GM12873 (cell line): ENCODE measurements around the gene HAAO.

Source experiments
- CTCF ChIP-seq: IDR thresholded peaks from 2 replicates; pipeline ENCODE4 v1.5.1; 2012; ENCODE audit warnings: low read depth, mild to moderate bottlenecking, moderate library complexity, low read length, control low read depth; ENCODE audit not compliant: insufficient read depth; ENCODE audit errors: missing control alignments

The HAAO gene

GRCh38 chr2:42802150-42802549 is 9.8 kb upstream of the HAAO start:
- TF ChIP-seq CTCF, result no peak

GRCh38 chr2:42801381-42801780 is 9.0 kb upstream of the HAAO start:
- no peak for TF ChIP-seq CTCF

- TF ChIP-seq CTCF, result no peak
Measured at GRCh38 chr2:42800981-42801380, 8.6 kb upstream of the HAAO start.

GRCh38 chr2:42800461-42800962 is 8.1 kb upstream of the HAAO start:
- TF ChIP-seq CTCF, result no peak

GRCh38 chr2:42799881-42800280 is 7.5 kb upstream of the HAAO start:
- TF ChIP-seq CTCF, result no peak

- no peak for TF ChIP-seq CTCF
Measured at GRCh38 chr2:42797281-42797680, 4.9 kb upstream of the HAAO start.

- TF ChIP-seq CTCF, result no peak
Measured at GRCh38 chr2:42796427-42797248, 4.3 kb upstream of the HAAO start.
